HEK293T (cell line): ENCODE measurements around the gene FAM171A2.
"Not testable (repeated sequence)": the region's sequence is repeated elsewhere in the genome, so short reads cannot be mapped to it uniquely, and the experiment has no call there.

Experiments
- CTCF ChIA-PET: fragments of 350-600 bp; formaldehyde crosslinking; extraction: SDS; loops from one replicate; lab custom pipeline; 2021; ENCODE audit warnings: antibody characterized with exemption, inconsistent platforms; lab: Yijun Ruan, JAX
- POLR2A ChIA-PET: fragments of 350-600 bp; formaldehyde crosslinking; extraction: SDS; loops from one replicate; lab custom pipeline; 2020; ENCODE audit warnings: antibody characterized with exemption, inconsistent platforms; lab: Yijun Ruan, JAX
- DNase-seq: peaks from one replicate; pipeline ENCODE4 v3.0.0; 2012; ENCODE audit warnings: mixed read lengths; ENCODE audit errors: extremely low spot score
- ARNT ChIP-seq: fragments of 450-650 bp; IDR thresholded peaks from 2 replicates; pipeline ENCODE4 v1.6.1; 2017; ENCODE audit warnings: mild to moderate bottlenecking
- BHLHE40 ChIP-seq: fragments of 450-650 bp; IDR thresholded peaks from 2 replicates; pipeline ENCODE4 v1.6.1; 2016; ENCODE audit warnings: mild to moderate bottlenecking, moderate library complexity, borderline replicate concordance
- CTBP1 ChIP-seq: fragments of 450-650 bp; IDR thresholded peaks from 2 replicates; pipeline ENCODE4 v1.6.1; 2016; ENCODE audit warnings: borderline replicate concordance
- ELF4 ChIP-seq: fragments of 450-650 bp; IDR thresholded peaks from 2 replicates; pipeline ENCODE4 v1.6.1; 2017; ENCODE audit warnings: antibody characterized with exemption
- FOXA1 ChIP-seq: fragments of 450-650 bp; IDR thresholded peaks from 2 replicates; pipeline ENCODE4 v1.6.1; 2016; ENCODE audit warnings: mild to moderate bottlenecking
- FOXK2 ChIP-seq: fragments of 450-650 bp; IDR thresholded peaks from 2 replicates; pipeline ENCODE4 v1.6.1; 2016; ENCODE audit warnings: mild to moderate bottlenecking
- FOXM1 ChIP-seq: fragments of 450-650 bp; IDR thresholded peaks from 2 replicates; pipeline ENCODE4 v1.6.1; 2017; ENCODE audit warnings: mild to moderate bottlenecking, borderline replicate concordance
- HDGF ChIP-seq: fragments of 450-650 bp; IDR thresholded peaks from 2 replicates; pipeline ENCODE4 v1.6.1; 2017; ENCODE audit warnings: antibody characterized with exemption, borderline replicate concordance
- L3MBTL2 ChIP-seq: fragments of 450-650 bp; conservative IDR thresholded peaks from 2 replicates; pipeline ENCODE4 v1.6.1; 2016; ENCODE audit warnings: mild to moderate bottlenecking
- LEF1 ChIP-seq: fragments of 450-650 bp; IDR thresholded peaks from 2 replicates; pipeline ENCODE4 v1.6.1; 2017; ENCODE audit warnings: mild to moderate bottlenecking, borderline replicate concordance
- NFRKB ChIP-seq: fragments of 450-650 bp; IDR thresholded peaks from 2 replicates; pipeline ENCODE4 v1.6.1; 2016; ENCODE audit warnings: mild to moderate bottlenecking, moderate library complexity
- SP1 ChIP-seq: fragments of 450-650 bp; IDR thresholded peaks from 2 replicates; pipeline ENCODE4 v1.6.1; 2017
- SUZ12 ChIP-seq: fragments of 450-650 bp; IDR thresholded peaks from 2 replicates; pipeline ENCODE4 v1.6.1; 2016; ENCODE audit warnings: mild to moderate bottlenecking
- TARDBP ChIP-seq: fragments of 450-650 bp; IDR thresholded peaks from 2 replicates; pipeline ENCODE4 v1.6.1; 2016
- ZNF384 ChIP-seq: fragments of 450-650 bp; IDR thresholded peaks from 2 replicates; pipeline ENCODE4 v1.6.1; 2016
- TF ChIP-seq, protein P1 (sequence below): fragments of 450-650 bp; IDR thresholded peaks from 2 replicates; pipeline ENCODE4 v1.6.1; 2016

FAM171A2 gene

DNA sequence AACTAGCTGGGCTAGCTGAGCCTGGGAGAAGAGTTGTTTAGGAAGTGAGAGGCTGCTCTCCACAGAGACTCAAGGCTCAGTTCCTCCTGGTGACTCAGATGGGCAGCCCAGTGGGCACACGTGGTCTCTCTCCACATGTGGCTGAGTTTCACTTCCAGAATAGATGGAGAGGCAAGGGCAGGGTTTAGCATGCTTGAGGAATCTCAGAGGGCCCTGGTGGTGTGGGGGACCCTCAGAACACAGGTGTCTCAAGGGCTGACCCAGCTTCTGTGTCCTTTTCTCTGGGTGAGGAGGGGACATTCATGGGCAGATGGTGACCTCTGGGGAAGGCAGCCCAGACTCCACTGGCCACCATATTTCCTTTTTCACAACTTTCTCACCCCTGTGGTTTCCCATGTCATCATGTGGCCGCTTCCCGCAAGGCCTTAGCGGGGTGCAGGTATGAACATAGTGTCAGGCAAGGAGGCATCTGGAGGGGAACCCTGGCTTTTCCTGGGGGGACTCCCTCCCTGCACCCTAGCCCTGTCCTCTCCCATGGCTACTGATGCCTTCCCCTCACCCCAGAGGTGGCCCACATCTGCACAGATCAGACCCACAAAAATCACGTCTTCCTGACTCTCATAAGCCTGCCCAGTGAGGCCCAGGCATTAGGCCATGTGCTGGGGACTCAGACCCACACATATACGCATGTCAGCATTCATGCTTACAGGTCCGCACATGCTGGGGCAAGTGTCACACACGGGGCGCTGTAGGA lies 15.2 kb downstream of the FAM171A2 start:
- no peak for DNase-seq
- no peak for TF ChIP-seq ZNF384
- TF ChIP-seq LEF1, result no peak
- TF ChIP-seq, protein P1, sequence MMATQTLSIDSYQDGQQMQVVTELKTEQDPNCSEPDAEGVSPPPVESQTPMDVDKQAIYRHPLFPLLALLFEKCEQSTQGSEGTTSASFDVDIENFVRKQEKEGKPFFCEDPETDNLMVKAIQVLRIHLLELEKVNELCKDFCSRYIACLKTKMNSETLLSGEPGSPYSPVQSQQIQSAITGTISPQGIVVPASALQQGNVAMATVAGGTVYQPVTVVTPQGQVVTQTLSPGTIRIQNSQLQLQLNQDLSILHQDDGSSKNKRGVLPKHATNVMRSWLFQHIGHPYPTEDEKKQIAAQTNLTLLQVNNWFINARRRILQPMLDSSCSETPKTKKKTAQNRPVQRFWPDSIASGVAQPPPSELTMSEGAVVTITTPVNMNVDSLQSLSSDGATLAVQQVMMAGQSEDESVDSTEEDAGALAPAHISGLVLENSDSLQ, result no peak
- no peak for TF ChIP-seq FOXK2
- TF ChIP-seq NFRKB, result no peak
- no peak for TF ChIP-seq SP1
- no peak for TF ChIP-seq L3MBTL2
- TF ChIP-seq ELF4, result no peak
- TF ChIP-seq HDGF, result no peak
- no peak for TF ChIP-seq BHLHE40
- TF ChIP-seq FOXM1, result no peak
- no peak for TF ChIP-seq FOXA1
- POLR2A ChIA-PET, result no interaction called here
- CTCF ChIA-PET, result interaction anchor here (1.2 kb wide), 1 partner anchor 15 kb away, joined by 4 read pairs; the partner anchor contains the start of gene FAM171A2

DNA sequence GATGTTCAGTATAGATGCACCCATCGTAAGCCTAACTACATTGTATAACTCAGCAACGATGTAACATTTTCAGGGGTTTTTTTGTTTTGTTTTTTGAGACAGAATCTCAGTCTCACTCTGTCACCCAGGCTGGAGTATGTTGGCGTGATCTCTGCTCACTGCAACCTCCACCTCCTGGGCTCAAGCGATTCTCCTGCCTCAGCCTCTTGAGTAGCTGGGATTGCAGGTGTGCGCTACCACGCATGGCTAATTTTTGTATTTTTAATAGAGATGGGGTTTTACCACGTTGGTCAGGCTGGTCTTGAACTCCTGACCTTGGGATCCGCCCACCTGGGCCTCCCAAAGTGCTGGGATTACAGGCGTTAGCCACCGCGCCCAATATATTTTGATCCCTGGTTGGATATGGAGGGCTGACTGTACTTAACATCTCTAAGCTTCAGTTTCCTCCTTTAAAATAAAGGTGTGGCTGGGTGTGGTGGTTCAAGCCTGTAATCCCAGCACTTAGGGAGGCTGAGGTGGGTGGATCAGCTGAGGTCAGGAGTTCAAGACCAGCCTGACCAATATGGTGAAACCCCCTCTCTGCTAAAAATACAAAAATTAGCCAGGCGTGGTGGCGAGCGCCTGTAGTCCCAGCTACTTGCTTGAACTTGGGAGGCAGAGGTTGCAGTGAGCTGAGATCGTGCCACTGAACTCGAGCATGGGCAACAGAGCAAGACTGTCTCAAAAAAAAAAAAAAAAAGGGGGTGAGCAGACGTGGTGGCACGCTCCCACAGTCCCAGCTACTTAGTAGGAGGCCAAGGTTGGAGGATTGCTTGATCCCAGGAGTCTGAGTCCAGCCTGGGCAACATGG lies 16.2 kb downstream of the FAM171A2 start:
- ChIA-PET POLR2A (interaction anchor here (1.0 kb wide), 1 partner anchor 15 kb away, joined by 5 read pairs; no protein-coding TSS in a partner anchor), CTCF (interaction anchor here (0.6 to 1.2 kb wide), 2 partner anchors 16 to 206 kb away, joined by 3 to 4 read pairs; partner anchors contain the start of gene FAM171A2)
- DNase-seq, result not testable (repeated sequence)

DNA sequence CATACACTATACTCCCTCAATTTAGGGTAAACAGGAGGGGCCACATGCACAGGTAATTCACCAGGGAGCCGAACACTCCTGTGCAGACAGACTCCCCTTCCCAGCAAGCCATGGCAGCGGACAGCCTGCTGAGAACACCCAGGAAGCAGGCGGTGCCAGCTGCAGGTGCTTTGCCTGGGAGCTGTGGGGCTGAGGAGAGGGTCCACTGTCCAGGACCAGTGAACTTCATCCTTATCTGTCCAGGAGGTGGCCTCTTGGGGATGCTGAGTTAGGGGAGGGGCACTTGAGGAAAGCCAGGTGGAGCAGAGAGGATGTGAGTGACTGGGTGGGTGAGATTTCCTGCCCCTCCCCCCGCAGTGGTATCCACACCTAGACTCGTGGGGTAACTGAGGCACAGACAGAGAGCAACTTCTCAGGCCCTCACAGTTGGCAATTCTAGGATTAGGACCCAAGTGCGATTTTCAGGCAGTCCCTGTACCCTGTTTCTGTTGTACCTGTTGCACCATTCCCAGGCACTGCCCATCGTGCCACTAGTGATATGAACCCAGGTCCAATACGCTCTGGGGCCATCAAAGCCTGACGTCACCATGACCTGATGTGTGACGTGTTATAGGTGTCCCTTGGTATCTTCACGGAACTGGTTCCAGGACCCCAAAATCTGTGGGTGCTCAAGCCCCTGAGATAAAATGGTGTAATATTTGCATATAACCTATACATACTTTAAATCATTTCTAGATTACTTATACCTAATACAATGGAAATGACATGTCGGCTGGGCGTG lies 17.4 kb downstream of the FAM171A2 start:
- DNase-seq, result no peak
- ChIA-PET CTCF (interaction anchor here (0.9 to 2.8 kb wide), 10 partner anchors 11 to 298 kb away, joined by 3 to 28 read pairs (median 4); no protein-coding TSS in a partner anchor), POLR2A (interaction anchor here (0.6 to 2.2 kb wide), 15 partner anchors 12 to 301 kb away, joined by 3 to 14 read pairs (median 6); partner anchors contain the start of genes TMUB2 and UBTF)
- TF ChIP-seq L3MBTL2, result no peak
- no peak for TF ChIP-seq NFRKB
- no peak for TF ChIP-seq TARDBP
- no peak for TF ChIP-seq LEF1
- TF ChIP-seq HDGF, result no peak
- TF ChIP-seq BHLHE40, result no peak
- no peak for TF ChIP-seq SP1
- no peak for TF ChIP-seq ZNF384
- TF ChIP-seq FOXM1, result no peak
- no peak for TF ChIP-seq CTBP1
- TF ChIP-seq FOXK2, result no peak
- TF ChIP-seq, protein P1, result no peak
- no peak for TF ChIP-seq ELF4
- TF ChIP-seq ARNT, result no peak
- no peak for TF ChIP-seq SUZ12
- no peak for TF ChIP-seq FOXA1

DNA sequence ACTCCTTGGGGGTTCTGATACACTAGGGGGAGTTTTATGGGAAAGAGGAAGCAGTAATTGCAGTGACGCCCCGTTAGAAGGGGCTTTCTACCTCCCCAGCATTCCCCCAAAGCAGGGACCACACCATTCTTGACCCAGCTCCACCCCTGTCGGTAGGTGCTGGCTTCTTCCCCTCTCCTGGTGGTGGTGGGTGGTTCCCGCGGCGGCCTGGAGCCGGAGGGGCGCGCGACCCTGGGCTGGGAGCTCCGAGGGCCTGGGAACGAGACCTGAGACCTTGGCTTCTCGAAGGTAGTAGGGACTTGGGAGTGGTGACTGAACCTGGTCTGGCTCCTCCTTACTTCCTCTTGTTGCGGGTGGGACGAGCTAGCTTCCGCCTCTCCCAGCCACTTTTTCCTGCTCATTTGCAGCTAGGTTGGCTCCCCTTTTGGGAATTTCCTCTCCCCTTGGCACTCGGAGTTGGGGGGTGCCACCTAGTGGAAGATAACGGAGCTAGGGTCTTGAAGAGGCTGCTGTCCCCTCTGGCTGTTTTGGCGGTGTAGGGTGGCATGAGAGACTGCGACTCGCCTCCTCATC lies 18.1 kb downstream of the FAM171A2 start:
- POLR2A ChIA-PET, result interaction anchor here (0.6 to 2.2 kb wide), 18 partner anchors 10 to 302 kb away, joined by 3 to 14 read pairs (median 4); partner anchors contain the start of genes TMUB2 and UBTF

More for the DNA sequence above, 18.1 kb downstream of the FAM171A2 start:
- CTCF ChIA-PET, result interaction anchor here (0.6 to 2.8 kb wide), 12 partner anchors 10 to 299 kb away, joined by 3 to 28 read pairs (median 3); no protein-coding TSS in a partner anchor
- no peak for TF ChIP-seq BHLHE40
- TF ChIP-seq NFRKB, result no peak
- TF ChIP-seq CTBP1, result no peak
- no peak for TF ChIP-seq FOXA1
- no peak for TF ChIP-seq SUZ12
- no peak for TF ChIP-seq L3MBTL2
- TF ChIP-seq, protein P1, result no peak
- TF ChIP-seq FOXK2, result no peak
- TF ChIP-seq ZNF384, result no peak
- TF ChIP-seq FOXM1, result no peak
- no peak for TF ChIP-seq TARDBP
- no peak for TF ChIP-seq ELF4
- no peak for TF ChIP-seq LEF1
- TF ChIP-seq SP1, result no peak
- no peak for TF ChIP-seq HDGF
- TF ChIP-seq ARNT, result no peak
- DNase-seq, result peak; percentile 40
